ENCODE data around the gene ANKRD45.
"Not testable (repeated sequence)": the region's sequence is repeated elsewhere in the genome, so short reads cannot be mapped to it uniquely, and the experiment has no call there.

ANKRD45 gene

DNA sequence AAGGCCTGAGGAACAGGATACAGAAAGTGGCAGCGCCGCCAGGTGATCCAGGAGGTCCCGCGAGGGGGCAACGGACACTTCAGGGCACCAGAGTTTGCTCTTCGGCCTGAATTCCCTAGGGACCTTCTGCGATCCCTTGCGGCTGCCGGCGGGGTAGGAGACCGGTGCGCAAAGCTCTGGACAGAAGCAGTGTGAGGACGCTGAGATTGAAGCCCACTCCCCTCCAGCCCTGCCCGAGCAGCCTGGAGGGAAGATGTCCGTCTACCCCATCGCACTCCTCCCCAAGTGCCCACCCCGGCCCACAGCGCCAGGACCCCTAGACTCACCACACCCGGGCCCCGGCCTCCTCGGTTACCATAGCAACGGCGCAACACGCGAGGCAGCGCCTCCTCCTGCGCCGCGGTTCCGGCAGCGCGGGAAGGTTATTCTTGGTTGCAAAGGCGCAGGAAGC lies at the start of gene ANKRD45:
TSS of gene ANKRD45 (minus strand) at position 361 of the 451 bp plus-strand sequence. CDS start 10,433 bp downstream, outside the sequence.
- DNase-seq = no peak

DNA sequence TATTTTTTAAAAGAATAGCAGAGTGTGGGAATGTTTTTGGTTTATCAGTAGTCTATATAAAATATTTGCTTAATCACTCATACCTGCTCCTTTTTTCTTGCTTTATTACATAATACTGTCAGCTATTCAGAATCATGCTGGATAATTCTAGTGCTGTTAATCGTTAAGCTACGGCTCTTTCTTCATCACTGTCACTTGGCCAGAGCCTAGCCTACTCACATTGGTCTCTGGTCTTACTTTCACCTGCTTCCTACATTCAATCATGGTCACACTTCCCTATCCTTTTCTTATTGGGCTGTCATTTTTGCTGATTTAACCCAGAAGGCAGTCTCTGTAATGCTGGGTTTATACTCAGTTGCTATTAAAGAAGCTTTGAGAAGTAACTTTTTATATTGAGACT lies 47.6 kb upstream of the ANKRD45 start:
- no peak for DNase-seq

DNA sequence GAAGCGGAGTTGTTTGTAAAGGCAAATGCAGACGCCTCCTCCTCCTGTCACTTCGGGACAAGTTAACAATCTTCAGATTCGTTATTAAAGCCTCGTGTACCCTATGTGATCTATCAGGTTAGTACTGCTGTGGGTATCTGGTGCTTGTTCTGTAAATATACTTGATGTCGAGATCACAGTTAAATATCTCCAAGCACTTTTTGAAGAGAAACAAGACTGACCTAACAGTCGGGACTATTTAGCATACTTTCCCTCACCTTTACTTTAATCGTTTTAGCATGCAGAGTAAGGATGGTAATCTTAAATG lies 45.8 kb upstream of the ANKRD45 start:
- DNase-seq = no peak

- DNase-seq = peak; percentile 90 to 95
Measured at GRCh38 chr1:173714759-173715537, 45.3 kb upstream of the ANKRD45 start, which contains the start of gene KLHL20. Gene KLHL20 (plus strand): TSS chr1:173714981. CDS start chr1:173716044, 1,063 bp downstream.

DNA sequence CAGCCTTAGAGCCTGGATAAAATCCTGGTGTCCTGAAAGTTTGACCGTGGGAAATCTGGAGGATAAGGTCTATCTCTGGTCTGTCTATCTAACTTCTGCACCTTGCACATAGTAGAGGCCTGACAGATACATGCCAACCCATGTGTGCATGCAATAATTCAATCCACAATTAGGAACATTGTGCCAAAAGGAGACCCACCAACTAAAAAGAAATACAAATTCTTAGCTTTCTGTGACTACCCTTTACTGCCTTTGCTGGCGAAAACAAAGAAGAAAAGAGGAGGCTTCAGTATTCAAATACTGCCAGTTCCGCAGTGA lies 44.7 kb upstream of the ANKRD45 start:
- DNase-seq = no peak

DNA sequence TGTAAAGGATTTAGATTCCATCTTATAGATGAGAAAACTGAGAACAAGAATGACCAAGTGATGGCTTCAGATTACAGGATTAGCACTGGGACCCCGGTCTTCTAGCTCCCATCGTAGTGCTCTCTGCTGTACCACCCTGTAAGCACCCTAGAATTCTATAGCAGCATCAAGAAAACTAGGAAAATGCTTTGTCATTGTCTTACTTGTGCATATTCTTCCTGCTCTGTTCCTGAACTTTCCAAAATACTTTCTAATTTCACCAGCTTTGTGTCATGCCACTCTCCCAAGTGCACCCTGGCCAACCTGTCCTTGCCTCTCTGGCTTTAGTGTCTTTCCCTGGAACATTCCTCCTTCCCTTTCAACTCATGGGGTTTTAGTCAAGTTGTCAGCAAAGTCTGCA lies 39.1 kb upstream of the ANKRD45 start:
- DNase-seq = no peak

DNA sequence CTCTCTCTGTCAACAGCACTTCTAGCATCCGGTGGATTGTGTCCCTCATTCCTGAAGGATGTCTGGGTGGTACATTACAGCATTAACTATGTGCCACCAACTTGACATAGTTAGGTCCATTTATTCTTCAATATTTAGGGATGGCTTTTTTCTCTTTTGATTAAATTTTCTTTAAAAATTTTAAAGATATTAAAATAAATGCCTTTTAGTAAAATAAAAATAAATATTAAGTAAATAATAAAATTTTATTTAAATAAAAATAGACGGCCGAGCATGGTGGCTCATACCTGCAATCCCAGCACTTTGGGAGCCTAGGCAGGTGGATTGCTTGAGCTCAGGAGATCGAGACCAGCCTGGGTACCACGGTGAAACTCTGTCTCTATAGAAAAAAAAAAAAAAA lies 35.5 kb upstream of the ANKRD45 start:
- no peak for DNase-seq

DNA sequence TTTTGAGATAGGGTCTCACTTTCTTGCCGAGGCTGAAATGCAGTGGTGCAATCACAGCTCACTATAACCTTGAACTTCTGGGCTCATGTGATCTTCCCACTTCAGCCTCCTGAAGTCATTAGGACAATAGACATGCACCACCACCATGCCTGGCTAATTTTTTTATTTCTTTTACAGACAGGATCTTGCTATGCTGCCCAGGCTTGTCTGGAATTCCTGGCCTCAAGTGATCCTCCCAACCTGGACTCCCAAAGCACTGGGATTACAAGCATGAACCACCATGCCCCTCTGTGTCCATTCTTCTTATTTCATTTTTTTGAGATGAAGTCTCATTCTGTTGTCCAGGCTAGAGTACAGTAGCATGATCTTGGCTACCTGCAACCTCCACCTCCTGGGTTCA lies 33.1 kb upstream of the ANKRD45 start:
- no peak for DNase-seq

DNA sequence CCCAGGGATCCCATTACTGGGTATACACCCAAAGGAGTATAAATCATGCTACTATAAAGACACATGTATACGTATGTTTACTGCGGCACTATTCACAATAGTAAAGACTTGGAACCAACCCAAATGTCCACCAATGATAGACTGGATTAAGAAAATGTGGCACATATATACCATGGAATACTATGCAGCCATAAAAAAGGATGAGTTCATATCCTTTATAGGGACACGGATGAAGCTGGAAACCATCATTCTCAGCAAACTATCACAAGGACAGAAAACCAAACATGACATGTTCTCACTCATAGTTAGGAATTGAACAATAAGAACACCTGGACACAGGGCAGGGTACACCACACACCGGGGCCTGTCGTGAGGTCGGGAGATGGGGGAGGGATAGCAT lies 31.6 kb upstream of the ANKRD45 start:
- not testable (repeated sequence) for DNase-seq

DNA sequence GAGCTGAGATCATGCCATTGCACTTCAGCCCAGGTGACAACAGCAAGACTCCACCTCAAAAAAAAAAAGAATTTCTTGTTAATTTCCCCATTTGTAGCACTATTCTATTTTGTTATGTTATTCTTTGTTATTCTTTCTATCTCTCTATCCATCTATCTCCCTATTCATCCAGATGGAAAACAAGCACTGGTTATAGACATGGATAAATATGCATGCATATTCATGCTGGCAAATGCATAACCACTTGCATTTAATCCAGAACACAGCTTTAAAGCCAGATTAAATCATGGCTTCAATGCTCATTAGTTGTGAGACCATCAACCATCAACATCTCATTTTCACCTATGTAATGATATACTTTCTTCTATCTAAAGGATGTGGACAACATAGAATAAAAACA lies 23.6 kb upstream of the ANKRD45 start:
- DNase-seq = no peak

DNA sequence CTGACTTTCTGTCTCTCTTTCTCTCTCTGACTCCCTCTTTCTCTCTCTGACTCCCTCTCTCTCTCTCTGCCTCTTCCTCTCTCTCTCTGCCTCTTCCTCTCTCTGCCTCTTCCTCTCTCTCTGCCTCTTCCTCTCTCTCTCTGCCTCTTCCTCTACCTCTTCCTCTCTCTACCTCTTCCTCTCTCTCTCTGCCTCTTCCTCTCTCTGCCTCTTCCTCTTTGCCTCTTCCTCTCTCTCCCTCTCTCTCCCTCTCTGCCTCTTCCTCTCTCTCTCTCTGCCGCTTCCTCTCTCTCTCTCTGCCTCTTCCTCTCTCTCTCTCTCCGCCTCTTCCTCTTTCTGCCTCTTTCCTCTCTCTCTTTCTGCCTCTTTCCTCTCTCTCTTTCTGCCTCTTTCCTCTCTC lies 18.6 kb upstream of the ANKRD45 start:
- no peak for DNase-seq

DNA sequence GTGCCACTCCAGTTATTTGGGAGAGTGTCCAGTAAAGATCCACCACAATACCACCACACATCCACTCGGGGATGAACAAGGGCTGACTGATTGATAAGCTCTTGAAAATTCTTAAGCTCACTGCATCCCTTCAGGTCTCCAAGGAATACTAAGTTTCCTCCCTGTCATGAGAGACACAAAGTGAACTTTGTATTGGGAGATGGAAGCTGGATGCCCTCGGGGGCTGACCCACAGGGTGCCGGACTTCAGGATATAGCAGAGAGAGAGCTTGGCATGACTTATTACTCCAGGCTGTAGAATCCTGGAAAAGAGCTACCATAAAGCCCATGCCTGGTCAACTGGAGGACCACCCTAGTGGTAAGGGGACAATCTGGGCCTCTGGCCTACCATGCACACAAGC lies 15.5 kb upstream of the ANKRD45 start:
- not testable (repeated sequence) for DNase-seq

- DNase-seq = not testable (repeated sequence)
Measured at GRCh38 chr1:173683838-173684237, 14.2 kb upstream of the ANKRD45 start.

DNA sequence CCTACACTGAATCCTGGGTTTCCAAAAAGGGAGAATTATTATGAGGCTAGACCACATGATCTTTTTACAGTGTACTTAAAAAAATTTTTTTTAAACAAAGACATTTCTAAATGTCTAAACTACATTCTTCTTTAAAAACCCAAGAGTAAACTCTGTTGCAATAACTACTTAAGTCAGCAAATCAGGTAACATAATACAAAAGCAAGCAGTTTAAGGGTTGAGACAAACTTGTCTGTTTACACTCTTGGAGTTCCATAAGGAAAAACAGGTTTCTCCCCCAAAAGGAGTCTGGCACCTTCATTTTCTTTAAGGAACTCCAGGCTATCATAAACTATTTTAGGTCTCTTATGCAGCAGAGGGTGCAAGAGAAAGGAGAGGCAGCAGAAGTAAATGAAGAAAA lies 12.5 kb upstream of the ANKRD45 start:
- no peak for DNase-seq

DNA sequence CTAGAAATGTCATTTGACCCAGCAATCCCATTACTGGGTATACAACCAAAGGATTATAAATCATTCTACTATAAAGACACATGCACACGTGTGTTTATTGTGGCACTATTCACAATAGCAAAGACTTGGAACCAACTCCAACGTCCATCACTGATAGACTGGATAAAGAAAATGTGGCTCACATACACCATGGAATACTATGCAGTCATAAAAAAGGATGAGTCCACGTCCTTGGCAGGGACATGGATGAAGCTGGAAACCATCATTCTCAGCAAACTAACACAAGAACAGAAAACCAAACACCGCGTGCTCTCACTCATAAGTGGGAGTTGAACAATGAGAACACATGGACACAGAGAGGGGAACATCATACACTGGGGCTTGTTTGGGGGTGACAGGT lies 10.5 kb upstream of the ANKRD45 start:
- not testable (repeated sequence) for DNase-seq

DNA sequence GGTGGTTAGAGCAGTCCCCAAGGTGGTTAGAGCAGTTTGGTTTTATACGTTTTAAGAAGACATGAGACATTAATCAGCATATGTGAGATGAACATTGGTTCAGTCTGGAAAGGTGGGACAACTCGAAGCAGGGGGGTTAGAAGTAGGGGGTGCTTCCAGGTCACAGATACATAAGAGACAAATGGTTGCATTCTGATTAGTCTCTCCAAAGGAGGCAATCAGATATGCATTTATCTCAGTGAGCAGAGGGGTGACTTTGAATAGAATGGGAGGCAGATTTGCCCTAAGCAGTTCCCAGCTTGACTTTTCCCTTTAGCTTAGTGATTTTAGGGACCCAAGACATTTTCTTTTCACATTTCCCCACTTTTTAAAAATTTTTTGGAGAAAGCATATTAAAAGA lies 4.8 kb upstream of the ANKRD45 start:
- DNase-seq = not testable (repeated sequence)

DNA sequence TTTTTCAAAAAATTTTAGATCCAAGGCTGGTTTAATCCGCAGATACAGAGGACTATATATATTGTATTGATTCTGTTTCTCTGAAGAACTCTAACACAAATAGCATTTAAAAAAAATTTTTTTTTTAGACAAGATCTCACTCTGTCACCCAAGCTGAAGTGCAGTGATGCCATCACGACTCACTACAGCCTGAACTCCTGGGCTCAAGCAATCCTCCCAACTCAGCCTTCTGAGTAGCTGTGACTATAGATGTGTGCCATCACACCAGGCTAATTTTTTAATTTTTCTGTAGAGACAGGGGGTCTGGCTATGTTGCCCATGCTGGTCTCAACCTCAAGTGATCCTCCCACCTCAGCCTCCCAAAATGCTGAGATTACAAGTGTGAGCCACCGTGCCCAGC lies 3.0 kb downstream of the ANKRD45 start:
- DNase-seq = no peak

- no peak for DNase-seq
Measured at GRCh38 chr1:173663159-173663558, 6.5 kb downstream of the ANKRD45 start.

GRCh38 chr1:173661763-173662162 lies 7.9 kb downstream of the ANKRD45 start:
- no peak for DNase-seq

- no peak for DNase-seq
Measured at GRCh38 chr1:173661271-173661670, 8.4 kb downstream of the ANKRD45 start.

GRCh38 chr1:173660306-173660705 lies 9.3 kb downstream of the ANKRD45 start:
- DNase-seq = no peak

DNA sequence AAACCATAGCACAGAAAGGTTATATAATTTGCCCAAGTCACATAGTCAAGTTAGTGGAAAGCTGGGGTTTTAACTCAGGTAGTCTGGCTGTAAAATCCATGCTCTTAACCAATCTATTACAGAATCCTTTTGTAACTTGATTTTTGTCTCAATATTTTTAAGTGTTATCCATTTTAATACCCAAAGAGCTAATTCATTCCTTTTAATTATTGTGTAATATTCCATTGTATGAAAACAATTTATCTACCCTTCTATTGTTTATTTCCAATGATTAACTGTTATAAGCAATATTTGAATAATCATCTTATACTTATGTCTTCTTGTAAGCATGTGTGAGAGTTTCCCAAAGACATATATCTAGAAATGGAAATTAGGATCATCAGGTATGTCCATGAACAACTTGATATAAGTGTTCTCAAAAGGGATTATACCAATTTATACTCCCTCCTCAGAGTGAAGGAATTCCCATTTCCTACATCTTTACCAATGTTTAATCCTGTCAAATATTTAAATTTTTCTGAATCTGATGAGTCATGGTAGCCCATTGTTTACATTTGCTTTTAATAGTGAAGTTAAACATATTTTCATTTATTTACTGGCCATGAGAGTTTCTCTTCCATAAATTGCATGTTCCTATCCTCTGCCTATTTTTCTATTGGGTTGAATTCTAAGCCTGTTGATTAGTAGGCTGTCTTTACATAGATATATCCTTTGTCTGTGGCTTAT lies 20.6 kb downstream of the ANKRD45 start:
- DNase-seq = no peak

- DNase-seq = no peak
Measured at GRCh38 chr1:173646656-173647055, 23.0 kb downstream of the ANKRD45 start.

GRCh38 chr1:173642450-173643139 lies 27.1 kb downstream of the ANKRD45 start:
- DNase-seq = not testable (repeated sequence)

Measured in NCI-H187 (cell line).